GM08714 (cell line): ENCODE measurements around the gene AGAP1.

Source experiments
- H3K4me3 ChIP-seq: fragments of 200-500 bp; sonication (Bioruptor generic); 2 replicates; pipeline ENCODE4 v1.5.1; 2014; ENCODE audit warnings: mild to moderate bottlenecking, low read length, inconsistent platforms
- ZNF274 ChIP-seq: IDR thresholded peaks from 2 replicates; pipeline ENCODE4 v1.6.1; 2012; ENCODE audit warnings: mild to moderate bottlenecking, low read depth, low read length

The AGAP1 gene

DNA sequence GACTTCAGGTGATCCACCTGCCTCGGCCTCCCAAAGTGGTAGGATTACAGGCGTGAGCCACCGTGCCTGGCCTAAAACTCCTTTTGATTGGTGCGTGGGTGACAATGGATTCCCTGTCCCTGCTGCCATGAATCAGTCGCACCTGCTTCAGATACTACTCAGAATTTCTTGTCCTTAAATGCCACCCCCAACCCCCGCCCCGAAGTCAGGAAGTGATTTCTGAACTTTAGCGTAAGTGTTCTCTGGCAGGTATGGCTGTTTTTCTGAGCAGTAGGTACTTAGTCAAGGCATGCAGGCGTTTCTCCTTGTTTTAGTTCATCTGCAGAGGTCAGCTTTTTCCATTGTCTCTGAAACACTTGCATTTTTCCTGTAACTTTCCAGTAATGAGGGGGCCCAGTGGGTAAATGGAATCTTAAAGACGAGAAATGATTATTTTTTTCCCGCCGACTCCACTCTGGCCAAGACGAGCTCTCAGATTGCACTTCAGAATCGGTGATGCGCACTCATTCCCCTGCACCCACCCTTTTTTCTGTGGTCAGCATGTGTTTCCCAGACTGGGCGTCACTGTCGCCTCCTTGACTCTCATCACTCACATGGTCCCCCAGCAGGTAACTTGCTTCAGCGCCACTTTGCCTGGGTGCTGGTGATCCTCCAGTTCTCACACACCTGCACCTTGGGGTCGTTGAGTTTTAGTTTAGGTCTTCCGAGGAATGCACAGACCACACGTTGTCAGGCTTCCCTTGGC, 494.6 kb downstream of the AGAP1 start:
- TF ChIP-seq ZNF274: no peak
- no peak overlapping the region for H3K4me3 ChIP-seq

DNA sequence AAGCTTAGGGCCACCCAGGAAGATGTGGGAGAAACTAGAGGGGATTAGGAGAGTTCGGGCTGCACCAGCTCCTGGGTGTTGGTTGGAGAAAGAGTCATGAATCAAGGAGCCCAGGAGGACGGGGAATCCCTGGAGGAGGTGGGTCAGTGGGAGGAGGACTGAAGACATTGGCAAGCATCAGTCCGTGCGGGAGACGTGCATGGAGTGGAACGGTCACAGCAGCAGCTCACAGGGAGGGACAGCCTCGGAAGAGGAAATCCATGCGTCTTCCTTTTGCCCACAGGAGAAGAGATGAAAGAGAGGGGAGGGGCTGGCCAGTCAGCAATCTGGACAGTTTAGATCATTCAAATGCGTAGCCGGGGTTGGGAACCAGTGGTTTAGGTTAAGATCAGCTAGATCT, 495.7 kb downstream of the AGAP1 start:
- no peak overlapping the region for H3K4me3 ChIP-seq
- no peak for TF ChIP-seq ZNF274

GRCh38 chr2:235990344-235990743, 496.5 kb downstream of the AGAP1 start:
- no peak overlapping the region for H3K4me3 ChIP-seq
- no peak for TF ChIP-seq ZNF274

- no peak for TF ChIP-seq ZNF274
- H3K4me3 ChIP-seq: no peak overlapping the region
Measured at GRCh38 chr2:235992024-235992423, 498.2 kb downstream of the AGAP1 start.

- H3K4me3 ChIP-seq: no peak overlapping the region
- TF ChIP-seq ZNF274: no peak
Measured at GRCh38 chr2:235996419-235996818, 502.6 kb downstream of the AGAP1 start.

GRCh38 chr2:235999011-235999410, 505.2 kb downstream of the AGAP1 start:
- no peak overlapping the region for H3K4me3 ChIP-seq
- TF ChIP-seq ZNF274: no peak

- H3K4me3 ChIP-seq: no peak overlapping the region
- no peak for TF ChIP-seq ZNF274
Measured at GRCh38 chr2:236001166-236001828, 507.5 kb downstream of the AGAP1 start.

DNA sequence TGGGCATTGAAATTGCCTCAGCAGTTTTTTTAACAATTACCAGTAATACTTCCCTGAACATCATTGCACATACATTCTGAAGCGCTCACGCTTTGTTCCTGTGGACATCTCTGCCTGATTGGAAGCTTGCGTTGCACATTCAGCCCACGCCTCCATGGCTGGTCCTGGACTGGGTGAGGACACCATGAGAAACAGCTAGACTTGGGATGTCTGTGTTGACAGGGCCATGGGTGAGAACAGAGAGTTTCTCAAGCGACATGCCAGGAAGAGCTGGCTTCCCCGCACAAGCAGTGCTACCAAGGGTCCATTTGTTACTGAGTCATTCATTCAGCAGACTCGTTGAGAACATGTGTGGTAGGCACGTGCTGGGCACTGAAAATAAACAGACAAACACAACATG, 508.0 kb downstream of the AGAP1 start:
- TF ChIP-seq ZNF274: no peak
- H3K4me3 ChIP-seq: no peak overlapping the region

- H3K4me3 ChIP-seq: no peak overlapping the region
- TF ChIP-seq ZNF274: no peak
Measured at GRCh38 chr2:236008006-236008405, 514.2 kb downstream of the AGAP1 start.

DNA sequence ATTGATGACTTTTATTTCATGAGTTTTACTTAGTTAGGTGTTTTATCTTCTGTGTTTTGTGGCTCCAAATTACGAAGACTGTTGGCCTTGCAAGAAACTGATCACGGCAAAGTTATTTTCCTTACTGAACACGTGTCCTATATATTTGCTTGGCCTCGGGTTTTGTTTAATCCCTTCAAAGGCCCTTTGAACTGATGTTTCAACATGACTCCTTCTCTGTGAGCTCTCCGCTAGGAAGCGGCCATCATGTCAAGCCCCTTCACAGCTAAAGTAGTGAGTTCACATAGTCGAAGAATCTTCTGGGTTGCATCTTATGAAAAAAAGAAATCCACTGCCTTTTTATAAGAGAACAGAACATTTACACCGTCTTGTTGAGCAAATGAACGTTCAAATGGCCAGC, 515.0 kb downstream of the AGAP1 start:
- no peak overlapping the region for H3K4me3 ChIP-seq
- TF ChIP-seq ZNF274: no peak

- TF ChIP-seq ZNF274: no peak
Measured at GRCh38 chr2:236010920-236011685, 517.3 kb downstream of the AGAP1 start.

DNA sequence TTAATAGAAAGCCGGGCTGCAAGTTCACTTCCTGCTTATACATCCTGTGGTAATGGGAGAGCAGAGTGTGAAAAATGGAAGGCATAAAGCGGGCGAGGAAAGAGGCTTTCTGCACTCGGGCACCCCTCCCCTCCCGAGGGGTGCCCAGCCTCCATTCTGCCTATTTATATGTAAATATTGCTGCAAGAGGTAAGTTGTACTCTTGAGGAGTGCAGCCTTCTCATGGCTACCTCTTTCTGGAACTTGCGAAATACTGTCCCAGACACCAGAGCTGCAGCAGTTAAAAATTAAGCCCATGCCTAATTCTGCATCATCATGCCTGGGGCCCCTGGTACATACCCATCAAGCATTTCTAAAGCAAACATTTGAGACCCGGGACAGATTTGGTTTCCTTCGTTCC, 518.3 kb downstream of the AGAP1 start:
- no peak for TF ChIP-seq ZNF274
- H3K4me3 ChIP-seq: no peak overlapping the region

More at GRCh38 chr2:236010920-236011685, 517.3 kb downstream of the AGAP1 start:
- H3K4me3 ChIP-seq: no peak overlapping the region

DNA sequence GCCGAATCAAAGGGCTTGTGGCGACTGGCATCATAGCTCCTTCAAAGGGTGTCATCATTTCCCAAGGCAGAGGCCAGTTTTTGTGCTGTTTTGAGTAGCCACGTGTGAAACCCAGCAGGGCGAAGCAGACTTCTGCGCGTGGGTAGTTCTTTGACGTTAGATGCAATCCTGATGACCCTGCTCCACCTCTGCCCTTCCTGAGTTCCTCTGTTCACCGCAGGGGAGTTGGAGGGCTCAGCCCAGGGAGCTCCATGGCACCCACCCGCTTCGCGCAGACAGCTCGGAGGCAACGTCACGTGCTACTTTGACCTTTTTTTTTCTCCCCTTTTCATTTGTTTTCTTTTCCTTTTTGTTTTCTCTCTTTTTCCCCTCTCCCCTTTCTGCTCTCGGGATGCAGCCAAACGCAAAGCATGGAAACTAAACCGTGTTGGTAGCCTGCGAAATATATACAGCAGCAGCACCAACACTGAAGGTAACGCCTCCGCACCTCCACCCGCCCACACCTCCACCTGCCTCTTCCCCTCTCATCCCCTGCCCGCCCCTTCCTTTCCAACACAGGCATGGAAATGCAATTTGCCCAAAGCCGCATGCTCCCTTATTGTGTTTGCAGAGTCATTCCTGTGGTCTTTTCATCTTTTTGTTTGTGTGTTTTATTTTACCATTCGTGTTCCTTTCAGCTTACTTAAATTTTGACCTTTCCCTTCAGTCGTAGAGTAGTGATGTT, 520.7 kb downstream of the AGAP1 start:
- no peak overlapping the region for H3K4me3 ChIP-seq

GRCh38 chr2:236015171-236015570, 521.3 kb downstream of the AGAP1 start:
- no peak overlapping the region for H3K4me3 ChIP-seq
- TF ChIP-seq ZNF274: no peak

More for the DNA sequence above, 520.7 kb downstream of the AGAP1 start:
- TF ChIP-seq ZNF274: no peak
